GM12878 (cell line): Measurements from ENCODE around the gene LMOD1. TPM values are rescaled to one million over a fixed set of nuclear protein-coding genes. Genes with fewer than 3 reads are reported as not detected.

Source experiments
- ATAC-seq: fragments of 200-7000 bp; cut with Tn5 transposase; 3 replicates; pipeline ENCODE4 v1.9.1; 2020; ENCODE audit warnings: mild to moderate bottlenecking, moderate library complexity
- BruUV-seq: library from RNA; stranded (reverse); fragments of 400-500 nt; replicated peaks from 2 replicates; lab custom pipeline; 2021; lab: Mats Ljungman, UMichigan
- CTCF ChIA-PET: fragments of 300-600 bp; sonication (Branson Sonifier 250); formaldehyde crosslinking; extraction: SDS; loops from one replicate; lab custom pipeline; 2021; ENCODE audit warnings: inconsistent platforms; lab: Yijun Ruan, JAX
- POLR2A ChIA-PET: fragments of 350-600 bp; formaldehyde crosslinking; extraction: SDS; loops from one replicate; lab custom pipeline; 2021; ENCODE audit warnings: inconsistent platforms; lab: Charles Lee
- RAD21 ChIA-PET: fragments of 300-600 bp; sonication (Branson Sonifier 250); formaldehyde crosslinking; loops from one replicate; lab custom pipeline; 2023; ENCODE audit warnings: antibody characterized with exemption; ENCODE audit not compliant: unreplicated experiment; lab: Charles Lee
- SMC1A ChIA-PET: fragments of 300-600 bp; sonication (Branson Sonifier 250); formaldehyde crosslinking; loops from one replicate; lab custom pipeline; 2023; ENCODE audit not compliant: unreplicated experiment, uncharacterized antibody; lab: Charles Lee
- DNase-seq: peaks from one replicate; pipeline ENCODE4 v3.0.0-alpha.2; 2011; ENCODE audit warnings: low read depth, low spot score
- FAIRE-seq: peaks from 3 replicates; lab custom pipeline; 2011; peaks lifted over from hg19 to GRCh38; lab: Jason Lieb, UNC
- H2AFZ ChIP-seq: 2 replicates; pipeline ENCODE4 v1.6.0; 2011; ENCODE audit warnings: low read depth, low read length, control low read depth; ENCODE audit not compliant: control insufficient read depth
- H3K27ac ChIP-seq: 2 replicates; pipeline ENCODE4 v1.5.1; 2011; ENCODE audit warnings: control low read depth; ENCODE audit not compliant: control insufficient read depth, insufficient read depth
- H3K27me3 ChIP-seq, 2 experiments: replicated peaks in 1 of 2; 2 replicates each; pipeline versions ENCODE4 v1.6.0 to v1.6.1; 2011; ENCODE audit warnings: low read length in 1 of 2; ENCODE audit not compliant: control insufficient read depth in 2 of 2, insufficient read depth in 2 of 2
- H3K36me3 ChIP-seq, 2 experiments: 2 replicates each; pipeline ENCODE4 v1.5.1; 2011; ENCODE audit warnings: low read length in 1 of 2; ENCODE audit not compliant: control insufficient read depth in 2 of 2, insufficient read depth in 2 of 2
- H3K4me1 ChIP-seq: 2 replicates; pipeline ENCODE4 v1.6.1; 2011; ENCODE audit warnings: mild to moderate bottlenecking, low read length, moderate library complexity, mixed read lengths; ENCODE audit not compliant: control insufficient read depth, insufficient read depth
- H3K4me2 ChIP-seq: 2 replicates; pipeline ENCODE4 v1.6.0; 2011; ENCODE audit warnings: control low read depth; ENCODE audit not compliant: control insufficient read depth, insufficient read depth
- H3K4me3 ChIP-seq: fragments of 200-600 bp; sonication (generic); 2 replicates; pipeline ENCODE4 v1.5.1; 2016
- H3K79me2 ChIP-seq: 2 replicates; pipeline ENCODE4 v1.6.0; 2011; ENCODE audit warnings: low read length; ENCODE audit not compliant: control insufficient read depth, insufficient read depth
- H3K9ac ChIP-seq: 2 replicates; pipeline ENCODE4 v1.8.0; 2011; ENCODE audit warnings: low read length, control low read depth, mixed read lengths; ENCODE audit not compliant: control insufficient read depth, insufficient read depth
- H3K9me3 ChIP-seq: replicated peaks from 3 replicates; pipeline ENCODE4 v1.5.1; 2011; ENCODE audit warnings: mild to moderate bottlenecking, low read length; ENCODE audit not compliant: control insufficient read depth, insufficient read depth
- H4K20me1 ChIP-seq: 2 replicates; pipeline ENCODE4 v1.6.0; 2011; ENCODE audit not compliant: control insufficient read depth, insufficient read depth
- CBFB ChIP-seq: IDR thresholded peaks from 2 replicates; pipeline ENCODE4 v1.6.1; 2016; ENCODE audit warnings: antibody characterized with exemption, low read depth
- CEBPZ ChIP-seq: fragments of 150-350 bp; IDR thresholded peaks from 2 replicates; pipeline ENCODE4 v1.6.1; 2016; ENCODE audit warnings: low read depth, low read length
- CHD4 ChIP-seq: fragments of 200-600 bp; sonication (generic); IDR thresholded peaks from 2 replicates; pipeline ENCODE4 v1.6.1; 2016; ENCODE audit warnings: mild to moderate bottlenecking
- ETV6 ChIP-seq, 2 experiments: fragments of 450-650 bp in 1 of 2; IDR thresholded peaks in 1 of 2; conservative IDR thresholded peaks in 1 of 2; 2 replicates each; pipeline ENCODE4 v1.6.1; 2014; ENCODE audit warnings: antibody characterized with exemption in 1 of 2, borderline replicate concordance in 1 of 2, low read depth in 1 of 2, mild to moderate bottlenecking in 1 of 2, moderate library complexity in 1 of 2
- JUNB ChIP-seq: IDR thresholded peaks from 2 replicates; pipeline ENCODE4 v1.6.1; 2016; ENCODE audit warnings: antibody characterized with exemption, mild to moderate bottlenecking
- KAT2A ChIP-seq: conservative IDR thresholded peaks from 2 replicates; pipeline ENCODE4 v1.6.1; 2011; ENCODE audit warnings: low read depth, low read length; ENCODE audit not compliant: control insufficient read depth
- MEF2A ChIP-seq: IDR thresholded peaks from 2 replicates; pipeline ENCODE4 v1.6.1; 2011; ENCODE audit warnings: low read depth, mild to moderate bottlenecking, low read length, moderate library complexity; ENCODE audit not compliant: insufficient read depth
- MXI1 ChIP-seq: fragments of 150-350 bp; IDR thresholded peaks from 2 replicates; pipeline ENCODE4 v1.6.1; 2011; ENCODE audit warnings: low read depth, mild to moderate bottlenecking, inconsistent platforms, low read length, improper control_type of control experiment
- PBX3 ChIP-seq: IDR thresholded peaks from 2 replicates; pipeline ENCODE4 v1.6.1; 2011; ENCODE audit warnings: mild to moderate bottlenecking, low read depth, low read length, moderate library complexity; ENCODE audit not compliant: insufficient replicate concordance
- RFX5 ChIP-seq: IDR thresholded peaks from 2 replicates; pipeline ENCODE4 v1.6.1; 2011; ENCODE audit warnings: low read depth, low read length, improper control_type of control experiment
- STAT1 ChIP-seq: fragments of 450-650 bp; conservative IDR thresholded peaks from 2 replicates; pipeline ENCODE4 v1.6.1; 2014; ENCODE audit warnings: antibody characterized with exemption, mild to moderate bottlenecking
- SUPT20H ChIP-seq: IDR thresholded peaks from 2 replicates; pipeline ENCODE4 v1.6.1; 2011; ENCODE audit warnings: low read depth, mild to moderate bottlenecking, low read length, moderate library complexity, borderline replicate concordance; ENCODE audit not compliant: control insufficient read depth
- ZBTB33 ChIP-seq: fragments of 450-650 bp; IDR thresholded peaks from 2 replicates; pipeline ENCODE4 v1.6.1; 2017; ENCODE audit warnings: mild to moderate bottlenecking
- ZNF207 ChIP-seq: fragments of 450-650 bp; IDR thresholded peaks from 2 replicates; pipeline ENCODE4 v1.6.1; 2014; ENCODE audit warnings: antibody characterized with exemption, mild to moderate bottlenecking, borderline replicate concordance
- ZNF217 ChIP-seq: fragments of 450-650 bp; IDR thresholded peaks from 2 replicates; pipeline ENCODE4 v1.6.1; 2017; ENCODE audit warnings: antibody characterized with exemption, mild to moderate bottlenecking
- WGBS: methylation state at CpG from one replicate; pipeline ENCODE4 v1.1.6; 2016; ENCODE audit warnings: low lambda C conversion rate; ENCODE audit not compliant: insufficient replicate concordance, insufficient coverage; ENCODE audit errors: missing lambda C conversion rate; 5-methylcytosine and 5-hydroxymethylcytosine counted together
- in situ Hi-C: fragments of 300-500 bp; cut with MboI; formaldehyde crosslinking; loops from 9 replicates; pipeline ENCODE4 v1.14.3; 2018; ENCODE audit warnings: mixed read lengths
- intact Hi-C: fragments of 100-400 bp; cut with micrococcal nuclease; formaldehyde crosslinking; loops from one replicate; pipeline ENCODE4 v1.14.2; 2022; ENCODE audit not compliant: unreplicated experiment
- polyA plus RNA-seq, 11 experiments: library from polyadenylated mRNA; depleted of rRNA in 4 of 11; unstranded in 6 of 11; stranded (reverse) in 5 of 11; fragments of >200 nt; fragmentation: Nextera tagmentation in 4 of 11; fragmentation: Illumina TruSeq in 1 of 11; extraction: Ambion mirVana in 4 of 11; extraction: Trizol in 1 of 11; gene quantifications; 1 replicate in 1 of 11; 2 replicates in 10 of 11; pipeline versions ENCODE4 v1.2.1 to v1.2.3, GENCODE V29; 2011 to 2016; ENCODE audit warnings: inconsistent platforms in 2 of 11, missing spikeins in 2 of 11, low read depth in 1 of 11
- total RNA-seq, 4 experiments: library from RNA; depleted of rRNA in 3 of 4; stranded (reverse); fragments of >200 nt in 3 of 4; fragmentation: Illumina TruSeq in 1 of 4; extraction: Trizol in 1 of 4; gene quantifications; 2 replicates each; pipeline versions ENCODE4 v1.2.1 to v1.2.3, GENCODE V29; 2013 to 2021

Gene LMOD1
- total and polyA plus RNA-seq, 10 of the 15 experiments (the other 5 are each of a cell fraction or from before 2014, with no cell fraction given): 0.15 TPM; not detected in 9

GRCh38 chr1:201870397-201870796, 76.0 kb downstream of the LMOD1 start (continued):
- no peak for TF ChIP-seq KAT2A
- TF ChIP-seq ZNF207: no peak
- TF ChIP-seq ZBTB33: no peak
- no peak for TF ChIP-seq SUPT20H
- no peak for TF ChIP-seq PBX3
- TF ChIP-seq MEF2A: no peak

GRCh38 chr1:201861448-201861847, 84.9 kb downstream of the LMOD1 start:
- H4K20me1 ChIP-seq: no peaks in the 10 kb centered on the region
- no TSS peak for BruUV-seq
- no peak overlapping the region for H3K4me3 ChIP-seq
- no peak for ATAC-seq
- no peaks in the 10 kb centered on the region for H3K9me3 ChIP-seq
- no peak overlapping the region for H3K9ac ChIP-seq
- FAIRE-seq: no peak
- no peaks in the 10 kb centered on the region for H3K27me3 ChIP-seq
- no peak for DNase-seq
- 97% methylated on average over 7 of the region's 7 CpGs for WGBS
- SMC1A ChIA-PET: interaction anchor here (1.4 to 1.5 kb wide), 2 partner anchors 11 to 26 kb away, joined by 3 to 4 read pairs; no protein-coding TSS in a partner anchor
- intact Hi-C loops (no loop called here), in situ Hi-C loops (no loop called here)
- no peak overlapping the region for H3K27ac ChIP-seq
- RAD21 ChIA-PET: no interaction called here
- H3K36me3 ChIP-seq: peaks cover 4 to 16% of the 10 kb centered on the region in 2 experiments; a peak in 3 of 4 replicates
- CTCF ChIA-PET: interaction anchor here (1.2 kb wide), 1 partner anchor 19 kb away, joined by 4 read pairs; no protein-coding TSS in a partner anchor
- H3K79me2 ChIP-seq: no peaks in the 10 kb centered on the region
- no peak overlapping the region for H3K4me2 ChIP-seq
- H2AFZ ChIP-seq: no peak overlapping the region
- H3K4me1 ChIP-seq: no peaks in the 10 kb centered on the region
- POLR2A ChIA-PET: no interaction called here
- TF ChIP-seq CBFB: no peak
- TF ChIP-seq CHD4: no peak
- no peak for TF ChIP-seq ETV6 (conservative IDR thresholded peaks at IDR 0.05 in 1 of 2, IDR thresholded peaks at IDR 0.05 in 1 of 2; ENCODE audit: borderline replicate concordance in 1 of 2, low read depth in 1 of 2)
- TF ChIP-seq STAT1: no peak
- no peak for TF ChIP-seq ZBTB33
- TF ChIP-seq RFX5: no peak
- no peak for TF ChIP-seq CEBPZ
- no peak for TF ChIP-seq ZNF217
- TF ChIP-seq MXI1: no peak
- no peak for TF ChIP-seq JUNB
- TF ChIP-seq ZNF207: no peak
